ENCODE results near the gene CLRN1. TPM values are rescaled to one million over a fixed set of nuclear protein-coding genes. Genes with fewer than 3 reads are reported as not detected.

The CLRN1 gene
- total and polyA plus RNA-seq, 4 donors, result not detected

DNA sequence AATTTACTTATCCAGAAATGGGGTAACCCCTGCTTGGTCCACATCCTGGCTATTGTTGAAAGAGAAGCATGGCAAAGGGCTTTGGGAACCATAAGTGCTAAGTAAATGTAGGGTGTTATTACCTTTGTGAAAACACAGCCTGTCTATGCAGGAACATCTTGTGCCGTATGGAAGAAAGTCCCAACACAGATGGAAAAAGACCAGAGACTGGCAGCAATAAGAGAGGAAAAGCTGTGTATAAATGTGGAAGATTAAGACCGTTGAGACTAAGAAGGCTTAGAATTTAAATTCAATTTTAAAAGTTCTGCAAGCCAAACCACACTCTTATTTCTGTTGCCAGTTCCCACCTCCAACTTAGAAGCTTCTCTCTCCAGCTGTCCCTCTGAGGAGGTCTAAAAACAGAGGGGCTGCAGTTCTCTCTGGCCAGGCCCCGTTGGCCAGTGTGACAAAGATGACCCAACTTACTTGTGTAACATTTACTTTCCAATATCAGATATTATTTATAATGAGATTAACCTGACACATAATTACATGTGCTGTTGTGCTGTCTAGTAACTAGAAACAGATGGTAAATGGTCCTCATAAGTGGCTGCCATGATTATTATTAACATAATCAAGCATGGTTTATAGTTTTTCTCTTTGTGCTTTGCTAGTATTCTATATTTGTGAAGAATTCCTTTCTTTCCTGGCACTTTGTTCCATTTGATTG lies 74.3 kb downstream of the CLRN1 start:
- Histone ChIP-seq H3K4me3 (ENCODE audit: low read depth in 1 of 3, low read length in 3 of 3) (no peak overlapping the region), H3K9me3 (ENCODE audit: control insufficient read depth in 4 of 4, low read length in 3 of 4) (no peaks in the 10 kb centered on the region), H3K9ac (ENCODE audit: low read depth in 1 of 2, low read length in 2 of 2) (no peak overlapping the region), H3K36me3 (ENCODE audit: control insufficient read depth in 4 of 4, insufficient read depth in 3 of 4, low read depth in 1 of 4, low read length in 3 of 4) (no peaks in the 10 kb centered on the region), H3K27ac (ENCODE audit: low read depth in 1 of 2, low read length in 2 of 2) (no peak overlapping the region), H3K27me3 (ENCODE audit: control insufficient read depth in 4 of 4, insufficient read depth in 4 of 4, low read length in 3 of 4) (no peaks in the 10 kb centered on the region), H3K4me1 (ENCODE audit: control insufficient read depth in 4 of 4, insufficient read depth in 4 of 4, low read length in 3 of 4) (no peaks in the 10 kb centered on the region)
- whole genome bisulfite sequencing, result 83% methylated on average over 3 of the region's 3 CpGs
- no peak for DNase-seq (ENCODE audit: low spot score)
- no peak for TF ChIP-seq JUND (IDR thresholded peaks at IDR 0.05)
- TF ChIP-seq FOXA1 (IDR thresholded peaks at IDR 0.05), result no peak
- TF ChIP-seq TAF1 (conservative IDR thresholded peaks at IDR 0.05), result no peak
- TF ChIP-seq, protein P1, sequence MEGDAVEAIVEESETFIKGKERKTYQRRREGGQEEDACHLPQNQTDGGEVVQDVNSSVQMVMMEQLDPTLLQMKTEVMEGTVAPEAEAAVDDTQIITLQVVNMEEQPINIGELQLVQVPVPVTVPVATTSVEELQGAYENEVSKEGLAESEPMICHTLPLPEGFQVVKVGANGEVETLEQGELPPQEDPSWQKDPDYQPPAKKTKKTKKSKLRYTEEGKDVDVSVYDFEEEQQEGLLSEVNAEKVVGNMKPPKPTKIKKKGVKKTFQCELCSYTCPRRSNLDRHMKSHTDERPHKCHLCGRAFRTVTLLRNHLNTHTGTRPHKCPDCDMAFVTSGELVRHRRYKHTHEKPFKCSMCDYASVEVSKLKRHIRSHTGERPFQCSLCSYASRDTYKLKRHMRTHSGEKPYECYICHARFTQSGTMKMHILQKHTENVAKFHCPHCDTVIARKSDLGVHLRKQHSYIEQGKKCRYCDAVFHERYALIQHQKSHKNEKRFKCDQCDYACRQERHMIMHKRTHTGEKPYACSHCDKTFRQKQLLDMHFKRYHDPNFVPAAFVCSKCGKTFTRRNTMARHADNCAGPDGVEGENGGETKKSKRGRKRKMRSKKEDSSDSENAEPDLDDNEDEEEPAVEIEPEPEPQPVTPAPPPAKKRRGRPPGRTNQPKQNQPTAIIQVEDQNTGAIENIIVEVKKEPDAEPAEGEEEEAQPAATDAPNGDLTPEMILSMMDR (IDR thresholded peaks at IDR 0.05; ENCODE audit: low read depth, low read length, missing input control), result no peak
- TF ChIP-seq, protein P2, sequence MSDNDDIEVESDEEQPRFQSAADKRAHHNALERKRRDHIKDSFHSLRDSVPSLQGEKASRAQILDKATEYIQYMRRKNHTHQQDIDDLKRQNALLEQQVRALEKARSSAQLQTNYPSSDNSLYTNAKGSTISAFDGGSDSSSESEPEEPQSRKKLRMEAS (IDR thresholded peaks at IDR 0.05), result no peak
- TF ChIP-seq, protein P3, sequence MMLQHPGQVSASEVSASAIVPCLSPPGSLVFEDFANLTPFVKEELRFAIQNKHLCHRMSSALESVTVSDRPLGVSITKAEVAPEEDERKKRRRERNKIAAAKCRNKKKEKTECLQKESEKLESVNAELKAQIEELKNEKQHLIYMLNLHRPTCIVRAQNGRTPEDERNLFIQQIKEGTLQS (IDR thresholded peaks at IDR 0.05), result no peak
- no peak for TF ChIP-seq HNF4A (conservative IDR thresholded peaks at IDR 0.05)
- TF ChIP-seq YY1 (IDR thresholded peaks at IDR 0.05), result no peak
- TF ChIP-seq RXRA (IDR thresholded peaks at IDR 0.05), result no peak
- no peak for TF ChIP-seq NR2F2 (IDR thresholded peaks at IDR 0.05)
- TF ChIP-seq, protein P4, sequence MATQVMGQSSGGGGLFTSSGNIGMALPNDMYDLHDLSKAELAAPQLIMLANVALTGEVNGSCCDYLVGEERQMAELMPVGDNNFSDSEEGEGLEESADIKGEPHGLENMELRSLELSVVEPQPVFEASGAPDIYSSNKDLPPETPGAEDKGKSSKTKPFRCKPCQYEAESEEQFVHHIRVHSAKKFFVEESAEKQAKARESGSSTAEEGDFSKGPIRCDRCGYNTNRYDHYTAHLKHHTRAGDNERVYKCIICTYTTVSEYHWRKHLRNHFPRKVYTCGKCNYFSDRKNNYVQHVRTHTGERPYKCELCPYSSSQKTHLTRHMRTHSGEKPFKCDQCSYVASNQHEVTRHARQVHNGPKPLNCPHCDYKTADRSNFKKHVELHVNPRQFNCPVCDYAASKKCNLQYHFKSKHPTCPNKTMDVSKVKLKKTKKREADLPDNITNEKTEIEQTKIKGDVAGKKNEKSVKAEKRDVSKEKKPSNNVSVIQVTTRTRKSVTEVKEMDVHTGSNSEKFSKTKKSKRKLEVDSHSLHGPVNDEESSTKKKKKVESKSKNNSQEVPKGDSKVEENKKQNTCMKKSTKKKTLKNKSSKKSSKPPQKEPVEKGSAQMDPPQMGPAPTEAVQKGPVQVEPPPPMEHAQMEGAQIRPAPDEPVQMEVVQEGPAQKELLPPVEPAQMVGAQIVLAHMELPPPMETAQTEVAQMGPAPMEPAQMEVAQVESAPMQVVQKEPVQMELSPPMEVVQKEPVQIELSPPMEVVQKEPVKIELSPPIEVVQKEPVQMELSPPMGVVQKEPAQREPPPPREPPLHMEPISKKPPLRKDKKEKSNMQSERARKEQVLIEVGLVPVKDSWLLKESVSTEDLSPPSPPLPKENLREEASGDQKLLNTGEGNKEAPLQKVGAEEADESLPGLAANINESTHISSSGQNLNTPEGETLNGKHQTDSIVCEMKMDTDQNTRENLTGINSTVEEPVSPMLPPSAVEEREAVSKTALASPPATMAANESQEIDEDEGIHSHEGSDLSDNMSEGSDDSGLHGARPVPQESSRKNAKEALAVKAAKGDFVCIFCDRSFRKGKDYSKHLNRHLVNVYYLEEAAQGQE (IDR thresholded peaks at IDR 0.05), result no peak
- TF ChIP-seq RAD21 (IDR thresholded peaks at IDR 0.05), result no peak
- no peak for TF ChIP-seq FOXA2 (IDR thresholded peaks at IDR 0.05)
- no peak for TF ChIP-seq HNF4G (IDR thresholded peaks at IDR 0.05)
- TF ChIP-seq EGR1 (IDR thresholded peaks at IDR 0.05; ENCODE audit: low read depth in 2 of 2), result no peak
- TF ChIP-seq, protein P5, sequence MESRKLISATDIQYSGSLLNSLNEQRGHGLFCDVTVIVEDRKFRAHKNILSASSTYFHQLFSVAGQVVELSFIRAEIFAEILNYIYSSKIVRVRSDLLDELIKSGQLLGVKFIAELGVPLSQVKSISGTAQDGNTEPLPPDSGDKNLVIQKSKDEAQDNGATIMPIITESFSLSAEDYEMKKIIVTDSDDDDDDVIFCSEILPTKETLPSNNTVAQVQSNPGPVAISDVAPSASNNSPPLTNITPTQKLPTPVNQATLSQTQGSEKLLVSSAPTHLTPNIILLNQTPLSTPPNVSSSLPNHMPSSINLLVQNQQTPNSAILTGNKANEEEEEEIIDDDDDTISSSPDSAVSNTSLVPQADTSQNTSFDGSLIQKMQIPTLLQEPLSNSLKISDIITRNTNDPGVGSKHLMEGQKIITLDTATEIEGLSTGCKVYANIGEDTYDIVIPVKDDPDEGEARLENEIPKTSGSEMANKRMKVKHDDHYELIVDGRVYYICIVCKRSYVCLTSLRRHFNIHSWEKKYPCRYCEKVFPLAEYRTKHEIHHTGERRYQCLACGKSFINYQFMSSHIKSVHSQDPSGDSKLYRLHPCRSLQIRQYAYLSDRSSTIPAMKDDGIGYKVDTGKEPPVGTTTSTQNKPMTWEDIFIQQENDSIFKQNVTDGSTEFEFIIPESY (IDR thresholded peaks at IDR 0.05), result no peak
- TF ChIP-seq GABPA (IDR thresholded peaks at IDR 0.05 in 1 of 2, conservative IDR thresholded peaks at IDR 0.05 in 1 of 2), result no peak
- no peak for TF ChIP-seq SP1 (IDR thresholded peaks at IDR 0.05)
